HG02798 (cell line): ENCODE measurements around the gene PLEK.
"Not testable (repeated sequence)": the region's sequence is repeated elsewhere in the genome, so short reads cannot be mapped to it uniquely, and the experiment has no call there.

Experiments used
- ATAC-seq: cut with Tn5 transposase; IDR thresholded peaks from one replicate; pipeline ENCODE4 v1.9.1; 2021; ENCODE audit warnings: mild to moderate bottlenecking; ENCODE audit not compliant: unreplicated experiment, poor library complexity

The PLEK gene, protein sequence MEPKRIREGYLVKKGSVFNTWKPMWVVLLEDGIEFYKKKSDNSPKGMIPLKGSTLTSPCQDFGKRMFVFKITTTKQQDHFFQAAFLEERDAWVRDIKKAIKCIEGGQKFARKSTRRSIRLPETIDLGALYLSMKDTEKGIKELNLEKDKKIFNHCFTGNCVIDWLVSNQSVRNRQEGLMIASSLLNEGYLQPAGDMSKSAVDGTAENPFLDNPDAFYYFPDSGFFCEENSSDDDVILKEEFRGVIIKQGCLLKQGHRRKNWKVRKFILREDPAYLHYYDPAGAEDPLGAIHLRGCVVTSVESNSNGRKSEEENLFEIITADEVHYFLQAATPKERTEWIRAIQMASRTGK

GRCh38 chr2:68365087-68365486, at the start of gene PLEK:
Gene PLEK (plus strand): TSS chr2:68365282. CDS start chr2:68365352, 70 bp downstream.
- ATAC-seq, result peak; percentile 69

DNA sequence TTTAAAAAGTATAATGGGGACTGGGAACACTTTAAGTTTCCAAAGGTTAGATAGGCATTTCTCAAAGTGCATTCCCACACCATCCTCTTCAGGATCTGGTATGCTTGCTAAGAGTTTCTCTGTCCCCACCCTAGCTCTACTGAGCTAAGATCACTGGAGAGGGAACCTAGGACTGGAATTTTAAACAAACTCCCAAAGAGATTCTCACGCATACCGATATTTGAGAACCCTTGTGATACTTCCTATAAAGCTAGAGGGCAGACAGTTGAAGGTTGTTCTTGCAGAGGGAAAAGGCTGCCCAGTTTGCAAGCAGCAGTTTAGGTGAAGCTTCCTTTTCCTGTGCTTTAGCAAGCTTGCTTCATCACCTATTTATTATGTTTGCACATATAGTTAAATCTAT, 49.0 kb upstream of the PLEK start:
- ATAC-seq, result no peak

DNA sequence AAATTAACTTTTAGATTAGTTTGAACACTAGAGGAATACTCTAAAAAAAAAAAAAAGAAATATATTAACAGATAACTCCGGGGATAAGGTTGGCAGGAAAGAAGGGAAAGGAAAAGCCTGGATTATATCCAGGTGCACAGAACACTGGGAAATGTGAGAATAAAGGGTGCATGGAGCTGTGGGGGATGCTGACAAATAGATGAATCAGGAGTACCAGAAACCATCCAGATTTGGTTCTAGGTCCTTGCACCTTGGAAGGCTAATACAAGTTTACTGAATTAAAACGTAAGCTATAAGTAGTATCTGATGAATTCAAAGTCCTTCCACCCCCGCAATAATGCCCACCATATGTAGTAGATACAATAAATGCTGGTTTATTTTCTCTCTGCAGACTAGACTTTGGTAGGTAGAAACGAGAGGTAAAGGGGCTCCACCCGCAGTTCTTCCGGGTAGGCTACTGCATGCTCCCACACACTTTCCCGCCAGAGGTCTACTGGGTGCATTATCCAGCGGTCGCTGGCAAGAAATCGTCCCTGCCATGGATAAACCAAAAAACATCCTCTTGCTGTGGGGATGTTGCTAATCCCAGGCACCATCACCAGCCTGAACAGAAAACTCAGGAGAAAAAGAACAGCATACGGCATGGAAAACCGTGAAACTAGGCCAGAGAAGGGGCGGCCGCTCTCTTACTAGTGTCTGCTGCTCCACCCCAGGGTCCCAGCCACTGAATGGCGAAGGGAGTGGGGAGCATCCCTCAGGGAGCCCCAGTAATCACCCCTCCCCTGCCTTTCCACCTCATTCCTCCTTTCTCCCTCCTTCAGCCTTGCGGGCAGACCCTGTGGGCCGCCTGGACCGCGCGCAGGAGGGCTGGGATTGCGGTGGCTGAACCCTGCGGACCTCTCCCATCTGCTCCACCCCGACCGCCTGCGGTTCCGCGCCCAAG, 46.8 kb upstream of the PLEK start:
- no peak for ATAC-seq

GRCh38 chr2:68318914-68319397, 46.1 kb upstream of the PLEK start:
- ATAC-seq, result no peak

- no peak for ATAC-seq
Observed at GRCh38 chr2:68319398-68320117, 45.5 kb upstream of the PLEK start, which contains the start of gene CNRIP1. Gene CNRIP1 (minus strand): TSS chr2:68319949. CDS start chr2:68319400, 549 bp downstream.

- no peak for ATAC-seq
Observed at GRCh38 chr2:68320118-68320641, 44.9 kb upstream of the PLEK start.

GRCh38 chr2:68325056-68325455, 40.0 kb upstream of the PLEK start:
- no peak for ATAC-seq

GRCh38 chr2:68328901-68329300, 36.2 kb upstream of the PLEK start:
- ATAC-seq, result no peak

DNA sequence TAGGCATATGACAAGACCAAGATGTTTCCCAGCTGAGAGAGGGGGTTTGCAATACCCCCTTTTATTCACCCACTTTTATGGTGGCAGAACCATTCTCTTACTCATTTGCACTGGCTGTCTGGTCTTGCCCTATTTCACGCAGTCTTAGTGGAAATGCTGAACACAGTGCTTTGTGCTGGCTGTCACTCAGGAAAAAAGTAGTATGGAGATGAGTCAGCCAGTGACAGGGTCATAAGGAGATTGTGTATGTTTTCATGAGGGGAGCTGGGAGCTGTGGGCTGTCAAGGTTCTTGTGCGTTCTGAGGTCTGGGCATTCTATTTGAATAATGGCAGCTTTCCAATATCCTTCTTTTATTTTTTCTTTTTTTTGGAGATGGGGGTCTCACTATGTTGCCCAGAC, 34.4 kb upstream of the PLEK start:
- no peak for ATAC-seq

GRCh38 chr2:68333009-68333408, 32.1 kb upstream of the PLEK start:
- no peak for ATAC-seq

DNA sequence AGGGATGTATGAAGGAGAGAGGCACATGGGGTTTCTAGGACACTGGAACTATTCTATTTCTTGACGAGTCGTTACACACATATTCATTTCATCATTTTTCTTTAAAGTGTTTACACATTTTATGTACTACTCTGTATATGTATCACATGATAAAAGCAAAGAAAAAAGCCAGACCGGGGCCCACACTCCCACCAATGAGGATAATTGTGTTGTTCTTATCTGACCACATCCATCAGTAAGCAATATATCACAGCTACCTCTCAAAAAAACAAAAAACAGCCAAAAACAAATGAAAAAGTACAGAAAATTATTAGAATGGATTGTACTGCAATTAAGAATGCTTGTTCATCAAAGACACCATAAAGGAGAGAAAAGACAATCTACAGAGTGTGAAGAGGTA, 31.2 kb upstream of the PLEK start:
- no peak for ATAC-seq

- no peak for ATAC-seq
Observed at GRCh38 chr2:68336192-68336591, 28.9 kb upstream of the PLEK start.

DNA sequence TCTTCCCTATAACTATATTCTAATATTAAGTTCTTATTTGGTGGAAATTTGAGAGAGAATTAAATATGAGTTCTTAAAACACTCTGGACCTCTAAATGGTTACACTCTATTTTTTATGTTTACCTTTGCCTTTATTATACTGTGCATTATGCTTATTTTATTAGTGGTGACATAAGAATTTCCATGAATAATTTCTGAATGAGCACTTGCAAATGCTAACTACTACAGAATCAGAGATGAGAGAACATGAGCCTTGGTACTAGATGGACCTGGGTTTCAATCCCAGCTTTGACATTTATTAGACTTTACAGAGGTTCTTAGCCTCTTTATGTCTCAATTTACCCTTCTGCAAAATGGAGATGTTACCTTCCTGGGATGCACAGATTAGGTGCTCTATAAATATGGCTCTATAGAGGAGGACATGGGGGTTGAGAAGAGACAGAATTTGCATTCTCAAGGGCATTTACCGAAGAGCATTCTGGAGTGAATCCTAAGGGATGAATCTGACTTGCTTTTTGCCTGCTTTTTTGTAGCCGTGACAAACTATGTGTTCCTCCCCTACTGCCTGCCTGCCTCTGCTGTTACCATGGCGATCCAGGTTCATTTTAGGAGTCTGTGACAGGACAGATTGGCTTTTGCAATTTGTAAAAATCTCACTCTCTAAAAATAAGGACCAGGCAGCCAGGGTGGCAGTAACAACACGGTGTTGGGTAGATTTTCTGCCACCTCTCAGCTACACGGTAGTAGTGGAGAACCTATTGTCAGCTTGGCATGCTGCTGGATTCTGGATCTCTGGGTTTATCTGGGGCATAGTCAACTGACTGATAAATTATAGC, 24.6 kb upstream of the PLEK start:
- no peak for ATAC-seq

- no peak for ATAC-seq
Observed at GRCh38 chr2:68341062-68341329, 24.1 kb upstream of the PLEK start.

DNA sequence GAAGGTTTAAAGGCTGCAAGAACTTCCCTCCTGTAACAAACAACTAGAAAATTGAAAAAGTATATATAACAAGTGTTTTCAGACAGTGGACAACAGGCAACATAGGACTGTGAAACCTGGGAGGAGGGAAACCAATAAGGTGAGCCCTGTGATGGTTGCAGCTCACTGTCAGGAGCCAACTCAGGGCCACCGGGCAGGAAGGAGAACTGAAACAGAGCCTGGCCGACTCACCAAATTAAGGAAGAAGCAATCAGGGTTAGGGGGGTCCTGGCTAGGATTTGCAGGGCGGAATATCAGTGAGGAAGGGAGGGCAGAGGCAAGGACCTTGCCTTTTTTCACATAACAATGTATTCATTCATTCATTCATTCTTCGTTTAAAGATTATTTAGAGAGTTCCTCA, 23.5 kb upstream of the PLEK start:
- ATAC-seq, result no peak

GRCh38 chr2:68342470-68342869, 22.6 kb upstream of the PLEK start:
- no peak for ATAC-seq

DNA sequence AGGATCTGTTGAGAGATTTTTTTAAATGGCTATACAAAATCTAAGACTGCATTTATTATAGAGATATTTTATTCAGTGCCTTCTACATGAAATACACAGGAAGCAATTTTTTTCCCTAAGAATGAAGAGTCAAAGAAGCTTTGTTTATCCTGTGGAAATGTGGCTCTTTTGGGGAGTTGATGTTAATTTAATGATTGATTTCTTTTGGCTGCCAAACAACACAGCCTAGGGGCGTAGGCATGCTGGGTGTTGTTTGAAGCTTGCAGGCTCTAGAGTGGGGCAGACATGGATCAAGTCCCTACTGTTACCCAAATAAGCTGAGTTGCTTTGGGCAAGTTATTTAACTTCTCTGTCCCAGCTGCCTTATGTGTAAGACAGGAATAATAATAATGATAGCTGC, 21.1 kb upstream of the PLEK start:
- no peak for ATAC-seq

GRCh38 chr2:68345129-68345875, 19.8 kb upstream of the PLEK start:
- ATAC-seq, result no peak

- not testable (repeated sequence) for ATAC-seq
Observed at GRCh38 chr2:68349091-68349490, 16.0 kb upstream of the PLEK start.
